Measurements from ENCODE around the gene OR8D1. TPM values are rescaled to one million over a fixed set of nuclear protein-coding genes. Genes with fewer than 3 reads are reported as not detected.

OR8D1 gene
- total RNA-seq, 1 experiment from 2014 or later = not detected

DNA sequence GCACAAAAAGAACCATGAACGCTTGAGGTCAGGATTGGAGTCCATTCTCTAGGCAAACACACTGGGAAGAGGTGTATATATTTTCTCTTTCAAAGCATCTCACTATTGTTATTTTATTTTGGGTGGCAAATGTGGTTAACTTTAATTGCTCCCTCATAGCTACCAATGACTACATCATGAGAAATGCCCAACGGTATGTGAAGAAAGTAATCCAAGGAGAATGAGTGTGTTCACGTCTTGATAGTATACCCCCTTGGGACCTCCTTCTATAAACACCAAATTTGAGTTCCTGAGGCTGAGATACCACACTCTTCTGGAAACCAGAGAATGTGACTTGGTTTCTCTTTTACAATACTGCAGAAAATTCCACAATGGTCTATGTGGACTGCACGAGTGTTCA lies 15.8 kb downstream of the OR8D1 start (continued):
- TF ChIP-seq AR (CRISPR knock-in tag; IDR thresholded peaks at IDR 0.05) = no peak
- TF ChIP-seq, protein P1, sequence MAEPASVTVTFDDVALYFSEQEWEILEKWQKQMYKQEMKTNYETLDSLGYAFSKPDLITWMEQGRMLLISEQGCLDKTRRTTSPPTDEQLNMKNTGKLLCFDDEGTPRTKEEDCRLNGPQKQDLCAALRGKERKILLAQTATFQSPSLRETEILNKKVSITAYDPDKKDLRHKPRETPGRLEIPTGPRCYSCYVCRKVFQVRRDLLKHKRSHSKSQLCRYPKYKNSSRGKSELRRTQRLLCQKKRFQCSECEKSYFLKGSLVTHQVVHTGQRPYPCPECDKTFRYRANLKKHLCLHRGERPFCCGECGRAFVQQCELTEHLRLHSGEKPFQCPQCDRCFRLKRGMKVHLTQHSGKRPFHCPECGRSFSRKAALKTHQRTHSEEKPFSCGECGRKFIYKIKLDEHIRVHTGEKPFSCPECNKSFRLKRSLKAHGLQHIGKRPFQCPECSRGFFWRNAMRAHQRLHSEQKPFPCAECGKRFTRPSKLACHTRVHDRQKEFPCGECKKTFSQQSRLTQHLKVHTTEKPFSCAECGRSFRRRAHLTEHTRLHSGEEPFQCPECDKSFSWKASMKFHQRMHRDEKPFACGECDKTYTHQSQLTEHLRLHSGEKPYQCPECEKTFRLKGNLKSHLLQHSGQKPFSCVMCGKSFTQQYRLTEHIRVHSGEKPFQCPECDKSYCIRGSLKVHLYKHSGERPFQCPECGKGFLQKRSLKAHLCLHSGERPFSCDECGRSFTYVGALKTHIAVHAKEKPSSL (CRISPR knock-in tag; conservative IDR thresholded peaks at IDR 0.05) = no peak
- no peak for TF ChIP-seq ATF1 (CRISPR knock-in tag; IDR thresholded peaks at IDR 0.05)
- no peak for TF ChIP-seq PRRX2 (CRISPR knock-in tag; IDR thresholded peaks at IDR 0.05)
- no peak for TF ChIP-seq OVOL2 (CRISPR knock-in tag; IDR thresholded peaks at IDR 0.05; ENCODE audit: borderline replicate concordance)

GRCh38 chr11:124296016-124296415 lies 17.7 kb downstream of the OR8D1 start:
- Mint-ChIP-seq H3K4me3 (no peak overlapping the region), H3K4me1 (no peaks in the 10 kb centered on the region), H3K9me3 (peaks cover 3% of the 10 kb centered on the region; the same call in 1 of the 2 replicates), H3K36me3 (no peaks in the 10 kb centered on the region), H3K27me3 (ENCODE audit: low read depth) (no peaks in the 10 kb centered on the region), H3K27ac (no peak overlapping the region)
- CTCF ChIA-PET = no interaction called here
- DNase-seq (ENCODE audit: low spot score) = no peak
- POLR2A ChIA-PET = no interaction called here
- TF ChIP-seq, protein P2, sequence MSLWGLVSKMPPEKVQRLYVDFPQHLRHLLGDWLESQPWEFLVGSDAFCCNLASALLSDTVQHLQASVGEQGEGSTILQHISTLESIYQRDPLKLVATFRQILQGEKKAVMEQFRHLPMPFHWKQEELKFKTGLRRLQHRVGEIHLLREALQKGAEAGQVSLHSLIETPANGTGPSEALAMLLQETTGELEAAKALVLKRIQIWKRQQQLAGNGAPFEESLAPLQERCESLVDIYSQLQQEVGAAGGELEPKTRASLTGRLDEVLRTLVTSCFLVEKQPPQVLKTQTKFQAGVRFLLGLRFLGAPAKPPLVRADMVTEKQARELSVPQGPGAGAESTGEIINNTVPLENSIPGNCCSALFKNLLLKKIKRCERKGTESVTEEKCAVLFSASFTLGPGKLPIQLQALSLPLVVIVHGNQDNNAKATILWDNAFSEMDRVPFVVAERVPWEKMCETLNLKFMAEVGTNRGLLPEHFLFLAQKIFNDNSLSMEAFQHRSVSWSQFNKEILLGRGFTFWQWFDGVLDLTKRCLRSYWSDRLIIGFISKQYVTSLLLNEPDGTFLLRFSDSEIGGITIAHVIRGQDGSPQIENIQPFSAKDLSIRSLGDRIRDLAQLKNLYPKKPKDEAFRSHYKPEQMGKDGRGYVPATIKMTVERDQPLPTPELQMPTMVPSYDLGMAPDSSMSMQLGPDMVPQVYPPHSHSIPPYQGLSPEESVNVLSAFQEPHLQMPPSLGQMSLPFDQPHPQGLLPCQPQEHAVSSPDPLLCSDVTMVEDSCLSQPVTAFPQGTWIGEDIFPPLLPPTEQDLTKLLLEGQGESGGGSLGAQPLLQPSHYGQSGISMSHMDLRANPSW (CRISPR knock-in tag; conservative IDR thresholded peaks at IDR 0.05; ENCODE audit: low read depth) = no peak
- TF ChIP-seq NR2C2 (CRISPR knock-in tag; IDR thresholded peaks at IDR 0.05) = no peak
- TF ChIP-seq, protein P3, sequence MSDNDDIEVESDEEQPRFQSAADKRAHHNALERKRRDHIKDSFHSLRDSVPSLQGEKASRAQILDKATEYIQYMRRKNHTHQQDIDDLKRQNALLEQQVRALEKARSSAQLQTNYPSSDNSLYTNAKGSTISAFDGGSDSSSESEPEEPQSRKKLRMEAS (CRISPR knock-in tag; IDR thresholded peaks at IDR 0.05) = no peak
- TF ChIP-seq, protein P4, sequence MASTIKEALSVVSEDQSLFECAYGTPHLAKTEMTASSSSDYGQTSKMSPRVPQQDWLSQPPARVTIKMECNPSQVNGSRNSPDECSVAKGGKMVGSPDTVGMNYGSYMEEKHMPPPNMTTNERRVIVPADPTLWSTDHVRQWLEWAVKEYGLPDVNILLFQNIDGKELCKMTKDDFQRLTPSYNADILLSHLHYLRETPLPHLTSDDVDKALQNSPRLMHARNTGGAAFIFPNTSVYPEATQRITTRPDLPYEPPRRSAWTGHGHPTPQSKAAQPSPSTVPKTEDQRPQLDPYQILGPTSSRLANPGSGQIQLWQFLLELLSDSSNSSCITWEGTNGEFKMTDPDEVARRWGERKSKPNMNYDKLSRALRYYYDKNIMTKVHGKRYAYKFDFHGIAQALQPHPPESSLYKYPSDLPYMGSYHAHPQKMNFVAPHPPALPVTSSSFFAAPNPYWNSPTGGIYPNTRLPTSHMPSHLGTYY (CRISPR knock-in tag; IDR thresholded peaks at IDR 0.05) = no peak
- TF ChIP-seq TCF7 (CRISPR knock-in tag; IDR thresholded peaks at IDR 0.05; ENCODE audit: low read depth) = no peak
- no peak for ATAC-seq

- H3K27ac Mint-ChIP-seq = no peak overlapping the region
- H3K36me3 Mint-ChIP-seq = no peaks in the 10 kb centered on the region
- H3K9me3 Mint-ChIP-seq = peaks cover 4% of the 10 kb centered on the region; the same call in 1 of the 2 replicates
- H3K4me3 Mint-ChIP-seq = no peak overlapping the region
- no peaks in the 10 kb centered on the region for H3K4me1 Mint-ChIP-seq
- H3K27me3 Mint-ChIP-seq (ENCODE audit: low read depth) = no peaks in the 10 kb centered on the region
- ATAC-seq = no peak
- DNase-seq (ENCODE audit: low spot score) = no peak
- POLR2A ChIA-PET = no interaction called here
- CTCF ChIA-PET = no interaction called here
- TF ChIP-seq AFF4 (CRISPR knock-in tag; IDR thresholded peaks at IDR 0.05; ENCODE audit: borderline replicate concordance) (no peak), ZNF138 (CRISPR knock-in tag; conservative IDR thresholded peaks at IDR 0.05) (no peak), AR (CRISPR knock-in tag; IDR thresholded peaks at IDR 0.05) (no peak), EMX1 (CRISPR knock-in tag; IDR thresholded peaks at IDR 0.05) (no peak)
- TF ChIP-seq, protein P5, sequence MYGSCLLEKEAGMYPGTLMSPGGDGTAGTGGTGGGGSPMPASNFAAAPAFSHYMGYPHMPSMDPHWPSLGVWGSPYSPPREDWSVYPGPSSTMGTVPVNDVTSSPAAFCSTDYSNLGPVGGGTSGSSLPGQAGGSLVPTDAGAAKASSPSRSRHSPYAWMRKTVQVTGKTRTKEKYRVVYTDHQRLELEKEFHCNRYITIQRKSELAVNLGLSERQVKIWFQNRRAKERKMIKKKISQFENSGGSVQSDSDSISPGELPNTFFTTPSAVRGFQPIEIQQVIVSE (CRISPR knock-in tag; IDR thresholded peaks at IDR 0.05; ENCODE audit: borderline replicate concordance) = no peak
Measured at GRCh38 chr11:124294687-124295086, 19.1 kb downstream of the OR8D1 start.
